ENCODE measurements around the gene TOP3B. TPM values are rescaled to one million over a fixed set of nuclear protein-coding genes. Genes with fewer than 3 reads are reported as not detected.

Gene TOP3B
- total and polyA plus RNA-seq, 9 of the 15 experiments (the other 6 are each of a cell fraction or from before 2014, with no cell fraction given), result 3.0 to 188 (median 112) TPM

- FAIRE-seq, result no peak
- H3K9me1 ChIP-seq (ENCODE audit: control insufficient read depth, insufficient read depth, low read length), result no peaks in the 10 kb centered on the region
- no peaks in the 10 kb centered on the region for H3K9me3 ChIP-seq (replicated peaks; ENCODE audit: control insufficient read depth, insufficient read depth, low read depth, low read length)
- H4K20me1 ChIP-seq (replicated peaks; ENCODE audit: control insufficient read depth, insufficient read depth, low read length), result no peaks in the 10 kb centered on the region
- intact Hi-C loops (cut with micrococcal nuclease) (loop anchor here (10.0 kb wide), 1 partner anchor 62 kb away; no protein-coding TSS in a partner anchor), in situ Hi-C loops (cut with MboI) (no loop called here)
- no peak overlapping the region for H3K4me2 ChIP-seq (ENCODE audit: insufficient read depth, low read length)
- H3K4me3 ChIP-seq, result no peak overlapping the region
- no peaks in the 10 kb centered on the region for H3K79me2 ChIP-seq (ENCODE audit: control insufficient read depth, insufficient read depth, low read length)
- H3K36me3 ChIP-seq (ENCODE audit: control insufficient read depth, insufficient read depth, low read length), result no peaks in the 10 kb centered on the region
- H2AFZ ChIP-seq (ENCODE audit: low read depth, low read length), result 0 out of 2 replicates have a peak overlapping the region, but pooled peaks have one; percentile 7
- H3K27me3 ChIP-seq (ENCODE audit: control insufficient read depth in 2 of 2, insufficient read depth in 2 of 2, low read length in 2 of 2), result peaks cover 22 to 37% of the 10 kb centered on the region in 2 experiments
- ATAC-seq, result peak; percentile 35
- DNase-seq (ENCODE audit: extremely low read depth in 1 of 4, low spot score in 3 of 4), result peak in 3 of 4 experiments; percentile 54 to 61 (median 57)
- CTCF ChIA-PET (ENCODE audit: low intra/inter-chr PET ratio), result interaction anchor here (1.2 kb wide), 1 partner anchor 38 kb away, joined by 3 read pairs; no protein-coding TSS in a partner anchor
- peak overlapping the region in 1 of 2 experiments; percentile 14; a peak in 2 of 4 replicates for H3K9ac ChIP-seq (ENCODE audit: insufficient read depth in 1 of 2, low read depth in 2 of 2, low read length in 2 of 2)
- H3K27ac ChIP-seq (ENCODE audit: extremely low read depth, low read depth, low read length), result no peak overlapping the region
- POLR2A ChIA-PET, result interaction anchor here (0.5 to 8.1 kb wide), 10 partner anchors 11 to 207 kb away, joined by 3 to 123 read pairs (median 6); partner anchors contain the start of gene TOP3B
- 11% methylated on average over 5 of the region's 5 CpGs for WGBS (ENCODE audit: insufficient coverage, low coverage, missing lambda C conversion rate)
- no TSS peak for BruUV-seq (replicated peaks)
- peaks cover 18 to 28% of the 10 kb centered on the region in 2 experiments; a peak in 4 of 5 replicates for H3K4me1 ChIP-seq (replicated peaks in 1 of 2; ENCODE audit: control insufficient read depth in 2 of 2, insufficient read depth in 2 of 2, low read length in 2 of 2)
- TF ChIP-seq BRCA1 (IDR thresholded peaks at IDR 0.05), result no peak
- TF ChIP-seq BRCA1 (CRISPR knock-in tag; IDR thresholded peaks at IDR 0.05), result peak; percentile 52; the same call in 1 of the 2 replicates
- TF ChIP-seq ESRRB (CRISPR knock-in tag; IDR thresholded peaks at IDR 0.05; ENCODE audit: borderline replicate concordance), result no peak
- 0 out of 2 replicates have a peak, but pooled peaks have one; percentile 28 for TF ChIP-seq ZC3H4 (CRISPR knock-in tag; IDR thresholded peaks at IDR 0.05; ENCODE audit: borderline replicate concordance)
- TF ChIP-seq, protein P1, sequence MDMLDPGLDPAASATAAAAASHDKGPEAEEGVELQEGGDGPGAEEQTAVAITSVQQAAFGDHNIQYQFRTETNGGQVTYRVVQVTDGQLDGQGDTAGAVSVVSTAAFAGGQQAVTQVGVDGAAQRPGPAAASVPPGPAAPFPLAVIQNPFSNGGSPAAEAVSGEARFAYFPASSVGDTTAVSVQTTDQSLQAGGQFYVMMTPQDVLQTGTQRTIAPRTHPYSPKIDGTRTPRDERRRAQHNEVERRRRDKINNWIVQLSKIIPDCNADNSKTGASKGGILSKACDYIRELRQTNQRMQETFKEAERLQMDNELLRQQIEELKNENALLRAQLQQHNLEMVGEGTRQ (CRISPR knock-in tag; IDR thresholded peaks at IDR 0.05), result 0 out of 2 replicates have a peak, but pooled peaks have one; percentile 18
- 0 out of 2 replicates have a peak, but pooled peaks have one; percentile 31 for TF ChIP-seq CEBPG (CRISPR knock-in tag; IDR thresholded peaks at IDR 0.05)
- no peak for TF ChIP-seq CEBPG (tag; conservative IDR thresholded peaks at IDR 0.05 in 1 of 2, IDR thresholded peaks at IDR 0.05 in 1 of 2)
- peak; percentile 75; the same call in 1 of the 2 replicates for TF ChIP-seq FOXK1 (CRISPR knock-in tag; IDR thresholded peaks at IDR 0.05; ENCODE audit: borderline replicate concordance)
- peak; percentile 59; the same call in 1 of the 2 replicates for TF ChIP-seq PRMT5 (CRISPR knock-in tag; IDR thresholded peaks at IDR 0.05)
- TF ChIP-seq, protein P2, sequence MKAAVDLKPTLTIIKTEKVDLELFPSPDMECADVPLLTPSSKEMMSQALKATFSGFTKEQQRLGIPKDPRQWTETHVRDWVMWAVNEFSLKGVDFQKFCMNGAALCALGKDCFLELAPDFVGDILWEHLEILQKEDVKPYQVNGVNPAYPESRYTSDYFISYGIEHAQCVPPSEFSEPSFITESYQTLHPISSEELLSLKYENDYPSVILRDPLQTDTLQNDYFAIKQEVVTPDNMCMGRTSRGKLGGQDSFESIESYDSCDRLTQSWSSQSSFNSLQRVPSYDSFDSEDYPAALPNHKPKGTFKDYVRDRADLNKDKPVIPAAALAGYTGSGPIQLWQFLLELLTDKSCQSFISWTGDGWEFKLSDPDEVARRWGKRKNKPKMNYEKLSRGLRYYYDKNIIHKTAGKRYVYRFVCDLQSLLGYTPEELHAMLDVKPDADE (conservative IDR thresholded peaks at IDR 0.05; ENCODE audit: control insufficient read depth, low read depth, low read length), result 0 out of 2 replicates have a peak, but pooled peaks have one; percentile 16
- peak; percentile 57; the same call in 1 of the 2 replicates for TF ChIP-seq HMGXB4 (CRISPR knock-in tag; IDR thresholded peaks at IDR 0.05)
- no peak for TF ChIP-seq CBX2 (IDR thresholded peaks at IDR 0.05; ENCODE audit: insufficient read depth, low read length, poor library complexity, severe bottlenecking)
- TF ChIP-seq TEAD4 (IDR thresholded peaks at IDR 0.05; ENCODE audit: low read length), result no peak
- 0 out of 2 replicates have a peak, but pooled peaks have one; percentile 65 for TF ChIP-seq TEAD4 (CRISPR knock-in tag; IDR thresholded peaks at IDR 0.05; ENCODE audit: borderline replicate concordance)
- TF ChIP-seq, protein P3, sequence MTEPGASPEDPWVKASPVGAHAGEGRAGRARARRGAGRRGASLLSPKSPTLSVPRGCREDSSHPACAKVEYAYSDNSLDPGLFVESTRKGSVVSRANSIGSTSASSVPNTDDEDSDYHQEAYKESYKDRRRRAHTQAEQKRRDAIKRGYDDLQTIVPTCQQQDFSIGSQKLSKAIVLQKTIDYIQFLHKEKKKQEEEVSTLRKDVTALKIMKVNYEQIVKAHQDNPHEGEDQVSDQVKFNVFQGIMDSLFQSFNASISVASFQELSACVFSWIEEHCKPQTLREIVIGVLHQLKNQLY (CRISPR knock-in tag; conservative IDR thresholded peaks at IDR 0.05), result 0 out of 4 replicates have a peak, but pooled peaks of 1 of the 2 experiments have one; percentile 70
These were observed 39.8 kb upstream of the TOP3B start for GRCh38 chr22:22022255-22022840.
